CD4-positive, CD25-positive, alpha-beta regulatory T cell (primary cell): ENCODE measurements around the gene KNOP1. TPM values are rescaled to one million over a fixed set of nuclear protein-coding genes. Genes with fewer than 3 reads are reported as not detected.

ENCODE experiments used
- ATAC-seq, 2 donors: fragments of 150-1000 bp; cut with Tn5 transposase; one replicate each; pipeline ENCODE4 v1.10.0; 2021; ENCODE audit warnings: low read depth in 2 of 2, moderate number of reproducible peaks in 2 of 2, moderate library complexity in 1 of 2
- DNase-seq, 3 donors: peaks; one replicate each; pipeline versions ENCODE4 v3.0.0 to v3.0.0-alpha.2; 2012 to 2022; ENCODE audit warnings: mixed read lengths in 1 of 3
- H3K27ac ChIP-seq: one replicate; pipeline ENCODE4 v1.7.0; 2013; ENCODE audit warnings: mild to moderate bottlenecking, low read length; ENCODE audit not compliant: insufficient read depth, poor library complexity, severe bottlenecking
- H3K27me3 ChIP-seq: one replicate; pipeline ENCODE4 v1.7.0; 2013; ENCODE audit warnings: low read length; ENCODE audit not compliant: control insufficient read depth, insufficient read depth
- H3K36me3 ChIP-seq: one replicate; pipeline ENCODE4 v1.7.0; 2013; ENCODE audit warnings: mild to moderate bottlenecking, low read length, moderate library complexity; ENCODE audit not compliant: control insufficient read depth, insufficient read depth
- H3K4me1 ChIP-seq: 2 replicates; pipeline ENCODE4 v1.7.0; 2013; ENCODE audit warnings: mild to moderate bottlenecking, low read length; ENCODE audit not compliant: insufficient read depth, control insufficient read depth, poor library complexity, severe bottlenecking
- H3K4me3 ChIP-seq: one replicate; pipeline ENCODE4 v1.7.0; 2013; ENCODE audit warnings: low read depth, mild to moderate bottlenecking, low read length, moderate library complexity
- H3K9me3 ChIP-seq, 2 experiments: 1 replicate in 1 of 2; 2 replicates in 1 of 2; pipeline ENCODE4 v1.7.0; 2013; ENCODE audit warnings: low read length in 2 of 2, mild to moderate bottlenecking in 1 of 2, moderate library complexity in 1 of 2; ENCODE audit not compliant: control insufficient read depth in 2 of 2
- H3K27ac Mint-ChIP-seq, 3 donors: one replicate each; pipeline ENCODE4 v1.8.0; 2020 to 2022; ENCODE audit warnings: mild to moderate bottlenecking in 3 of 3, mixed read lengths in 3 of 3, moderate library complexity in 2 of 3
- H3K27me3 Mint-ChIP-seq: one replicate; pipeline ENCODE4 v1.8.0; 2022; ENCODE audit warnings: mild to moderate bottlenecking, mixed read lengths
- H3K36me3 Mint-ChIP-seq: one replicate; pipeline ENCODE4 v1.8.0; 2020; ENCODE audit warnings: mixed read lengths
- H3K4me1 Mint-ChIP-seq, 4 donors: one replicate each; pipeline ENCODE4 v1.8.0; 2020 to 2022; ENCODE audit warnings: mixed read lengths in 4 of 4, mild to moderate bottlenecking in 1 of 4
- H3K4me3 Mint-ChIP-seq, 4 donors: one replicate each; pipeline ENCODE4 v1.8.0; 2020 to 2022; ENCODE audit warnings: mild to moderate bottlenecking in 4 of 4, mixed read lengths in 4 of 4, moderate library complexity in 3 of 4
- H3K9me3 Mint-ChIP-seq, 7 donors: one replicate each; pipeline ENCODE4 v1.8.0; 2020 to 2022; ENCODE audit warnings: mixed read lengths in 7 of 7, mild to moderate bottlenecking in 3 of 7, moderate library complexity in 2 of 7
- polyA plus RNA-seq, 4 donors: library from polyadenylated mRNA; unstranded; fragments of 300-500 nt; fragmentation: Illumina TruSeq; gene quantifications; one replicate each; pipeline ENCODE4 v1.2.3, GENCODE V29; 2021
- total RNA-seq: library from RNA; stranded (reverse); gene quantifications from one replicate; pipeline ENCODE4 v1.2.3, GENCODE V29; 2022

KNOP1 gene
- total and polyA plus RNA-seq, 5 donors from 2014 or later = 3.1 to 6.8 (median 6.4) TPM

DNA sequence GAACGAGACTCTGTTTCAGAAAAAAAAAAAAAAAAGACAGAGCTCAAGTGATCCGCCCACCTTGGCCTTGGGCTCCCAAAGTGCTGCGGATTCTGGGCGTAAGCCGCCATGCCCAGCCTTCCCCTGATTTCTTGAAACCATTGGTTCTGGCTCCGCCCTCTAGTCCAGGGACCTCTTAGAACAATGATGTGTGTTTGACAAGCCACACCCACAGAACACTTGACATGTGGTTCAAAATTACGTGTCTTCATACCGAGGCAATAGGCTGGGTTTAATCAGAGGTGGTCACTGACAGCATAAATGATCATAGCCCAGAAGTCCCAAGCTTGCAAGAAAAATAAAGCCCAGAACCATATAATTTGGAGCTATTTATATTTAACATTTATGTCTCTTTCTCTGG is 23.0 kb downstream of the KNOP1 start:
- no peaks in the 10 kb centered on the region for H3K27me3 Mint-ChIP-seq
- no peak overlapping the region for H3K27ac ChIP-seq
- peaks cover 27% of the 10 kb centered on the region for H3K4me1 ChIP-seq
- peaks cover 33% of the 10 kb centered on the region for H3K36me3 Mint-ChIP-seq
- H3K4me1 Mint-ChIP-seq = peaks cover 13 to 43% (median 19%) of the 10 kb centered on the region in 4 donors
- ATAC-seq (no peak), DNase-seq (no peak)
- H3K27me3 ChIP-seq = no peaks in the 10 kb centered on the region
- H3K36me3 ChIP-seq = peaks cover 23% of the 10 kb centered on the region
- no peaks in the 10 kb centered on the region for H3K9me3 ChIP-seq
- H3K27ac Mint-ChIP-seq = peak overlapping the region; percentile 35 to 77 (median 75)
- H3K9me3 Mint-ChIP-seq = peaks cover 0 to 2% (median 0%) of the 10 kb centered on the region in 7 donors
- H3K4me3 ChIP-seq = no peak overlapping the region
- H3K4me3 Mint-ChIP-seq = no peak overlapping the region

DNA sequence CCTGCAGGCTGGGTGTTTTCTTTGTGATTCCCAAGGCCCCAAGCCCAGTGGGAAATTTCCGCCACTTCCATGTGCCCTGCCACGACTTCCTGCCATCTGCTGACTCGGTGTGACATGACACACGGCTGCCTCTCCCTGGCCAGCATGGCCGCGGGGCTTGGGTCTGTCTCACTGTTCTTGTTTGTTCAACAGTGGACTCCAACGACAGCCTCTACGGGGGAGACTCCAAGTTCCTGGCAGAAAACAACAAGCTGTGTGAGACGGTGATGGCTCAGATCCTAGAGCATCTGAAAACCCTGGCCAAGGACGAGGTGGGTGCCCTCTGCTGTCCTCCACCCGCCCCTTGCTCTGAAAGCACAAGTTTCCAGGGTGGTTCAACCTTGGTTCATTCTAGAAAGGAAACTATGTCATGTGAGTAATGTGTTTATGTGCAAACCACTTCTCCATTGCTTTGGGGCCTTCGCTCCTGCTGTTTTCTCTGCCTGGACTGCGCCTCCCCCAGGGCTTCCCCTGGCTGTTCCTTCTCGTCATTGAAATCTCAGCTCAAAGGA is 26.8 kb downstream of the KNOP1 start:
- DNase-seq (no peak), ATAC-seq (no peak)
- no peaks in the 10 kb centered on the region for H3K9me3 ChIP-seq
- Mint-ChIP-seq H3K36me3 (peaks cover 36% of the 10 kb centered on the region), H3K4me3 (no peak overlapping the region), H3K27ac (no peak overlapping the region), H3K27me3 (no peaks in the 10 kb centered on the region), H3K4me1 (peaks cover 4 to 23% (median 7%) of the 10 kb centered on the region in 4 donors), H3K9me3 (no peaks in the 10 kb centered on the region)
- H3K27me3 ChIP-seq = no peaks in the 10 kb centered on the region
- H3K4me1 ChIP-seq = peaks cover 10% of the 10 kb centered on the region
- no peak overlapping the region for H3K4me3 ChIP-seq
- H3K27ac ChIP-seq = no peak overlapping the region
- peaks cover 31% of the 10 kb centered on the region for H3K36me3 ChIP-seq

DNA sequence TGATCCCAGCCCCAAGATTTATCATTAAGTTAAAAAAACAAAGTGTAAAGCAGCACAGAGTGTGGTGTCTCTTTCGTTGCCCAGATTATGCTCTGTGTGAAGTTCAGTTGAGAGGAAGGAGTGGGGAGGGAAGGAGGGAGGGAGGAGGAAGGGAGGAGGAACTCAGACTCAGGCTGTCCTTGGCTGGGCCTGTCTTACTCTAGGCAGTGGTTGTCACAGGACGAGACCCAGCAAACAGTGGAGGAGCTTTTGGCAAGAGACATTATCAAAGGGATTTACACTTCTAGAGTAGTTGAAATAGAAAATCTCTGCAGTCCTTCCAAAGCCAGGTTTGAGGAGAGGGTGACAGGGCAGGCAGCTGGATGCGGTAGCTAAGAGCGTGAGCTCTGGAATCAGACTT is 27.8 kb downstream of the KNOP1 start:
- Histone ChIP-seq H3K4me3 (no peak overlapping the region), H3K4me1 (peaks cover under 1% of the 10 kb centered on the region), H3K27ac (no peak overlapping the region), H3K36me3 (peaks cover 38% of the 10 kb centered on the region), H3K9me3 (peaks cover 0 to 1% of the 10 kb centered on the region in 2 experiments), H3K27me3 (no peaks in the 10 kb centered on the region)
- H3K4me3 Mint-ChIP-seq = no peak overlapping the region
- H3K4me1 Mint-ChIP-seq = peaks cover 4 to 14% (median 4%) of the 10 kb centered on the region in 4 donors
- H3K27me3 Mint-ChIP-seq = no peaks in the 10 kb centered on the region
- peaks cover 41% of the 10 kb centered on the region for H3K36me3 Mint-ChIP-seq
- H3K9me3 Mint-ChIP-seq = peaks cover 0 to 4% (median 2%) of the 10 kb centered on the region in 7 donors
- DNase-seq (peak in 1 of 3 donors; percentile 19), ATAC-seq (no peak)
- peak overlapping the region in 1 of 3 donors; percentile 36 for H3K27ac Mint-ChIP-seq

DNA sequence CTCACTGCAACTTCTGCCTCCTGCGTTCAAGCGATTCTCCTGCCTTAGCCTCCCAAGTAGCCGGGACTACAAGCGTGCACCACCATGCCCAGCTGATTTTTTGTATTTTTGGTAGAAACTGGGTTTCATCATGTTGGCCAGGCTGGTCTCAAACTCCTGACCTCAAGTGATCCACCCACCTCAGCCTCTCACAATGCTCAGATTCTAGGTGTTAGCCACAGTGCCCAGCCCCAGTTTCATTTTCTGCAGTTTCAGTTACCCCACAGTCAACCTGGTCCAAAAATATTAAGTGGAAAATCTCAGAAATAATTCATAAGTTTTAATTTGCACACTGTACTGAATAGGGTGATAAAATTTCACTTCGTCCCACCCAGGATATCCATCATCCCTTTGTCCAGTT is 28.7 kb downstream of the KNOP1 start:
- peak overlapping the region in 1 of 3 donors; percentile 26 for H3K27ac Mint-ChIP-seq
- no peaks in the 10 kb centered on the region for H3K27me3 ChIP-seq
- no peak overlapping the region for H3K27ac ChIP-seq
- DNase-seq (no peak), ATAC-seq (no peak)
- H3K4me3 Mint-ChIP-seq = no peak overlapping the region
- peaks cover 2 to 11% (median 4%) of the 10 kb centered on the region in 4 donors for H3K4me1 Mint-ChIP-seq
- H3K9me3 Mint-ChIP-seq = peaks cover 0 to 11% (median 2%) of the 10 kb centered on the region in 7 donors
- H3K4me1 ChIP-seq = no peaks in the 10 kb centered on the region
- H3K27me3 Mint-ChIP-seq = no peaks in the 10 kb centered on the region
- H3K9me3 ChIP-seq = peaks cover 0 to 1% of the 10 kb centered on the region in 2 experiments
- H3K36me3 ChIP-seq = peaks cover 46% of the 10 kb centered on the region
- no peak overlapping the region for H3K4me3 ChIP-seq
- peaks cover 45% of the 10 kb centered on the region for H3K36me3 Mint-ChIP-seq

DNA sequence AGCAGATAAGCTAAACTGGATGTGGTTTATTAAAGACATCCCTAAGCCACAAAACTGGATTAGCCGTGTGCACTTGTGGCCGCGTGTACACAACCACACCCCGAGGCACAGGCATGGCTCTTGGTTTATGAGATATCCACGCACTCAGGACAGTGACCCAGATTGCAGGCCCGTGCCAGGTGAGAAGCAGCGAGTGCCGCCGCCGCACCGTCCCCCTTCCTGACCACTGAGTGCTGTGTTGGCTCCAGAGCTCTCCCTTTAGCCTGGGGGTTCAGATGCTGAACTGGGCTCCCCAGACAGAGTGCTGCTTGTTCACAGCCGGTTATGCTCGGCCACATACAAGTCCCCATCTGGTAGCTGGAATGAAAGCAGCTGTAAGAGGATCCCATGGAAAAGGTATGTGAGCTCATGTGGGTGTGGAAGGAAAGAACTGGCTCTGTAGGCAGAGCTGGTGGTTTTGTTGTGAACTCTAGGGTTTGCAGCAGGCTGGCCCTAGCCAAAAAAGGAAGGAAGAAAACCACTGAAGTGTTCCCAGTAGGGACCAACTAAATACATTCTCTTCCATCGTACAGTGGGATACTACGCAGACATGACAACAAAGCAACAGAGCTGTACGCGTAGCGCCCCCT is 29.5 kb downstream of the KNOP1 start:
- no peak for DNase-seq
- ATAC-seq = no peak
- Histone ChIP-seq H3K4me1 (no peaks in the 10 kb centered on the region), H3K27ac (no peak overlapping the region), H3K27me3 (no peaks in the 10 kb centered on the region), H3K9me3 (peaks cover 0 to 1% of the 10 kb centered on the region in 2 experiments), H3K4me3 (no peak overlapping the region), H3K36me3 (peaks cover 54% of the 10 kb centered on the region)
- H3K4me3 Mint-ChIP-seq = no peak overlapping the region
- H3K27ac Mint-ChIP-seq = no peak overlapping the region
- H3K36me3 Mint-ChIP-seq = peaks cover 44% of the 10 kb centered on the region
- H3K4me1 Mint-ChIP-seq = peaks cover 0 to 11% (median 1%) of the 10 kb centered on the region in 4 donors
- no peaks in the 10 kb centered on the region for H3K27me3 Mint-ChIP-seq
- peaks cover 0 to 15% (median 2%) of the 10 kb centered on the region in 7 donors for H3K9me3 Mint-ChIP-seq

DNA sequence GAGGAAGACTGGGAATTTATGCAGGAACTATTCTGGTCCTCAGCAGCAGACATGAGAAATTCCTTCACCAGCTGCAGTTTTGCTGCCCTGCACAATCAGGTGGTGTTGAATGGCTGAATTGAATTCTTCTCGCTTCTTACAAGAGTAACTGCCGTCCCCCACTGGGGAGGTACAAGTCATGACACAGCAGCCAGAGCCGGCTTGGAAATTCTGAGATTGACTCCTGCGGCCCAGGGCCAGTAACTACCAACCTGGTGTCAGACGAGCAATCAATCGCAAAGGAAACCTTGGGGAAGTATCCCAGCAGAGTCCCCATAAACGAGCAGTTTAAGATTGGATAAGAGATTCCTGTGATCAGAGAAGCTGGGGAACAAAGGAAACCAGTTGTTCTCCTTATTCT is 30.7 kb downstream of the KNOP1 start:
- Mint-ChIP-seq H3K27ac (peak overlapping the region in 1 of 3 donors; percentile 14), H3K27me3 (no peaks in the 10 kb centered on the region), H3K36me3 (peaks cover 48% of the 10 kb centered on the region), H3K9me3 (peaks cover 0 to 21% (median 2%) of the 10 kb centered on the region in 7 donors), H3K4me3 (no peak overlapping the region), H3K4me1 (peaks cover 0 to 11% (median 1%) of the 10 kb centered on the region in 4 donors)
- Histone ChIP-seq H3K27me3 (no peaks in the 10 kb centered on the region), H3K36me3 (peaks cover 56% of the 10 kb centered on the region), H3K9me3 (peaks cover 0 to 3% of the 10 kb centered on the region in 2 experiments), H3K4me3 (no peak overlapping the region), H3K27ac (no peak overlapping the region), H3K4me1 (no peaks in the 10 kb centered on the region)
- no peak for ATAC-seq
- DNase-seq = no peak

DNA sequence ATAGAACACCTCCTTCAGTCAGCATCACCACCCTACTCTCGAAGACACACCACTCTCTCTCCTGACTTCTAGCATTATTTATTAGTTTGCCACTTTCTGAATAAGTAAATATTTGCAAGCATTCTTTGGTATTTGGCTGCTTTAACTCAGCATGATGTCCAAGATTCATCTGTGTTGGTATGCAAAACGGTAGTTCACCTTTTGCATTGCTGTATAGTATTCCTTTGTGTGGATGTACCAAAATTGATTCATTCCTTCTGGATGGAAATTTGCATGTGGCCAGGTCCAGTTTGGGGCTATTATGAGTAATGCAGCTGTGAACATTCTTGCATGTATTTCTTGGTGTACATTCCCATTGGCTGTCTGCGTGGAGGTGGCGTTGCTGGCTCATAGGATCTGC is 32.9 kb downstream of the KNOP1 start:
- ATAC-seq = no peak
- no peak overlapping the region for H3K4me3 Mint-ChIP-seq
- peaks cover 46% of the 10 kb centered on the region for H3K36me3 ChIP-seq
- no peak overlapping the region for H3K4me3 ChIP-seq
- H3K4me1 Mint-ChIP-seq = peaks cover 0 to 7% (median 2%) of the 10 kb centered on the region in 4 donors
- H3K9me3 ChIP-seq = peaks cover 0 to 3% of the 10 kb centered on the region in 2 experiments
- H3K27ac ChIP-seq = no peak overlapping the region
- peaks cover 0 to 21% (median 2%) of the 10 kb centered on the region in 7 donors for H3K9me3 Mint-ChIP-seq
- peaks cover 56% of the 10 kb centered on the region for H3K36me3 Mint-ChIP-seq
- DNase-seq = no peak
- H3K4me1 ChIP-seq = no peaks in the 10 kb centered on the region
- peak overlapping the region in 1 of 3 donors; percentile 9 for H3K27ac Mint-ChIP-seq
- H3K27me3 Mint-ChIP-seq = no peaks in the 10 kb centered on the region
- H3K27me3 ChIP-seq = no peaks in the 10 kb centered on the region
